Mesendoderm (in vitro differentiated cells): Measurements from ENCODE around the gene ALKBH6.

Source experiments
- DNase-seq: peaks from one replicate; pipeline ENCODE4 v3.0.0; 2013
- H2AK5ac ChIP-seq: 2 replicates; pipeline ENCODE4 v1.6.1; 2013; ENCODE audit warnings: low read length, inconsistent platforms
- H2BK120ac ChIP-seq: 2 replicates; pipeline ENCODE4 v1.6.1; 2013; ENCODE audit warnings: low read depth, mild to moderate bottlenecking, low read length, moderate library complexity, mixed read lengths
- H2BK15ac ChIP-seq: replicated peaks from 2 replicates; pipeline ENCODE4 v1.6.1; 2013; ENCODE audit warnings: low read depth, mild to moderate bottlenecking, moderate library complexity
- H2BK5ac ChIP-seq: 2 replicates; pipeline ENCODE4 v1.6.1; 2013; ENCODE audit warnings: low read length, inconsistent platforms
- H3K18ac ChIP-seq: 2 replicates; pipeline ENCODE4 v1.6.1; 2013; ENCODE audit warnings: mild to moderate bottlenecking, low read length, mixed read lengths
- H3K23ac ChIP-seq: one replicate; pipeline ENCODE4 v1.6.1; 2013; ENCODE audit warnings: low read length
- H3K27ac ChIP-seq: 2 replicates; pipeline ENCODE4 v1.5.1; 2013; ENCODE audit warnings: low read depth, mild to moderate bottlenecking, inconsistent platforms, low read length, moderate library complexity
- H3K27me3 ChIP-seq: 2 replicates; pipeline ENCODE4 v1.6.1; 2013; ENCODE audit warnings: low read length, control low read depth, mild to moderate bottlenecking, inconsistent platforms; ENCODE audit not compliant: insufficient read depth, poor library complexity
- H3K36me3 ChIP-seq: 2 replicates; pipeline ENCODE4 v1.6.1; 2013; ENCODE audit warnings: low read length, inconsistent platforms; ENCODE audit not compliant: control insufficient read depth, insufficient read depth
- H3K4ac ChIP-seq: one replicate; pipeline ENCODE4 v1.6.1; 2013; ENCODE audit warnings: low read depth, mild to moderate bottlenecking, low read length, moderate library complexity
- H3K4me1 ChIP-seq: 2 replicates; pipeline ENCODE4 v1.6.1; 2013; ENCODE audit warnings: low read depth, low read length, inconsistent platforms; ENCODE audit not compliant: control insufficient read depth
- H3K4me2 ChIP-seq: 2 replicates; pipeline ENCODE4 v1.6.1; 2013; ENCODE audit warnings: low read length
- H3K4me3 ChIP-seq: 2 replicates; pipeline ENCODE4 v1.5.1; 2013; ENCODE audit warnings: mild to moderate bottlenecking, low read length
- H3K56ac ChIP-seq: one replicate; pipeline ENCODE4 v1.6.1; 2013; ENCODE audit warnings: low read length
- H3K79me1 ChIP-seq: 2 replicates; pipeline ENCODE4 v1.6.1; 2013; ENCODE audit warnings: low read length, inconsistent platforms
- H3K79me2 ChIP-seq: 2 replicates; pipeline ENCODE4 v1.6.1; 2013; ENCODE audit warnings: mild to moderate bottlenecking, low read length; ENCODE audit not compliant: control insufficient read depth, insufficient read depth
- H3K9ac ChIP-seq: 2 replicates; pipeline ENCODE4 v1.6.1; 2013; ENCODE audit warnings: low read length, inconsistent platforms
- H4K5ac ChIP-seq: one replicate; pipeline ENCODE4 v1.6.1; 2013; ENCODE audit warnings: low read length
- H4K8ac ChIP-seq: one replicate; pipeline ENCODE4 v1.6.1; 2013; ENCODE audit warnings: low read depth, mild to moderate bottlenecking, control low read depth, low read length, moderate library complexity
- WGBS: extraction: QIAGEN DNeasy Blood & Tissue Kit; methylation state at CpG from one replicate; pipeline ENCODE4 v1.1.7; 2013; ENCODE audit warnings: low lambda C conversion rate, missing lambda C conversion rate; ENCODE audit not compliant: insufficient coverage; ENCODE audit errors: extremely low coverage; 5-methylcytosine and 5-hydroxymethylcytosine counted together

The ALKBH6 gene

GRCh38 chr19:36032251-36033104, 18.5 kb upstream of the ALKBH6 start, which contains the start of gene CLIP3:
Gene CLIP3, minus strand, starts transcription at chr19:36032873. Its CDS starts 516 bp downstream, at chr19:36032357.
- Histone ChIP-seq H3K4me2 (peak within 1 kb of the TSS; percentile 80), H3K23ac (no peak within 1 kb of the TSS), H2BK15ac (no peak within 1 kb of the TSS), H4K5ac (no peak within 1 kb of the TSS), H3K27me3 (no peaks in the 10 kb centered on the region), H3K4ac (no peak within 1 kb of the TSS), H3K27ac (no peak within 1 kb of the TSS), H2BK5ac (no peak within 1 kb of the TSS), H3K36me3 (no peaks in the 10 kb centered on the region), H2BK120ac (no peak within 1 kb of the TSS), H3K79me2 (no peaks in the 10 kb centered on the region), H4K8ac (peak within 1 kb of the TSS; percentile 57), H3K9ac (peak within 1 kb of the TSS; percentile 59), H3K18ac (no peak within 1 kb of the TSS), H3K4me3 (peak within 1 kb of the TSS; percentile 72), H3K56ac (peak within 1 kb of the TSS; percentile 81), H3K4me1 (no peaks in the 10 kb centered on the region), H2AK5ac (no peak within 1 kb of the TSS), H3K79me1 (no peaks in the 10 kb centered on the region)
- DNase-seq = peak; percentile 77
- no CpG with 5 or more reads among the region's 51 CpGs for WGBS

- Histone ChIP-seq H3K4me1 (no peaks in the 10 kb centered on the region), H3K36me3 (no peaks in the 10 kb centered on the region), H3K4ac (no peak overlapping the region), H3K79me2 (no peaks in the 10 kb centered on the region), H3K9ac (no peak overlapping the region), H3K4me3 (no peak overlapping the region), H2BK120ac (no peak overlapping the region), H2BK15ac (no peak overlapping the region), H2BK5ac (no peak overlapping the region), H4K8ac (no peak overlapping the region), H3K23ac (no peak overlapping the region), H4K5ac (no peak overlapping the region), H3K56ac (no peak overlapping the region), H2AK5ac (no peak overlapping the region), H3K4me2 (no peak overlapping the region), H3K27me3 (no peaks in the 10 kb centered on the region), H3K27ac (no peak overlapping the region), H3K18ac (no peak overlapping the region), H3K79me1 (no peaks in the 10 kb centered on the region)
- no CpG with 5 or more reads among the region's 6 CpGs for WGBS
- DNase-seq = no peak
These were observed 17.3 kb upstream of the ALKBH6 start for GRCh38 chr19:36031308-36031707.

- Histone ChIP-seq H3K18ac (no peak overlapping the region), H4K5ac (no peak overlapping the region), H2AK5ac (no peak overlapping the region), H2BK5ac (no peak overlapping the region), H3K27me3 (no peaks in the 10 kb centered on the region), H3K56ac (no peak overlapping the region), H4K8ac (no peak overlapping the region), H3K4ac (no peak overlapping the region), H3K4me2 (no peak overlapping the region), H3K79me1 (no peaks in the 10 kb centered on the region), H2BK120ac (no peak overlapping the region), H3K27ac (no peak overlapping the region), H3K9ac (no peak overlapping the region), H3K36me3 (no peaks in the 10 kb centered on the region), H2BK15ac (no peak overlapping the region), H3K4me3 (no peak overlapping the region), H3K23ac (no peak overlapping the region), H3K79me2 (no peaks in the 10 kb centered on the region), H3K4me1 (no peaks in the 10 kb centered on the region)
- peak; percentile 14 for DNase-seq
- WGBS = no CpG with 5 or more reads among the region's 8 CpGs
These were observed 16.5 kb upstream of the ALKBH6 start for GRCh38 chr19:36030264-36031148.

GRCh38 chr19:36028313-36029041, 14.5 kb upstream of the ALKBH6 start:
- no peak overlapping the region for H2AK5ac ChIP-seq
- H2BK120ac ChIP-seq = no peak overlapping the region
- H3K9ac ChIP-seq = no peak overlapping the region
- H4K8ac ChIP-seq = no peak overlapping the region
- no peak overlapping the region for H3K27ac ChIP-seq
- H3K56ac ChIP-seq = no peak overlapping the region
- H2BK5ac ChIP-seq = no peak overlapping the region
- no peaks in the 10 kb centered on the region for H3K36me3 ChIP-seq
- WGBS = no CpG with 5 or more reads among the region's 10 CpGs
- no peak overlapping the region for H3K4me3 ChIP-seq
- no peak overlapping the region for H3K4me2 ChIP-seq
- H3K18ac ChIP-seq = no peak overlapping the region
- no peak overlapping the region for H3K23ac ChIP-seq
- no peaks in the 10 kb centered on the region for H3K79me2 ChIP-seq
- H2BK15ac ChIP-seq = no peak overlapping the region
- H4K5ac ChIP-seq = no peak overlapping the region
- H3K4me1 ChIP-seq = no peaks in the 10 kb centered on the region
- no peaks in the 10 kb centered on the region for H3K27me3 ChIP-seq
- no peaks in the 10 kb centered on the region for H3K79me1 ChIP-seq
- no peak overlapping the region for H3K4ac ChIP-seq
- no peak for DNase-seq

- no peak overlapping the region for H2AK5ac ChIP-seq
- H3K27ac ChIP-seq = no peak overlapping the region
- WGBS = no CpG with 5 or more reads among the region's 6 CpGs
- no peak overlapping the region for H4K8ac ChIP-seq
- H4K5ac ChIP-seq = no peak overlapping the region
- no peak overlapping the region for H3K4ac ChIP-seq
- H2BK15ac ChIP-seq = no peak overlapping the region
- no peaks in the 10 kb centered on the region for H3K79me2 ChIP-seq
- H3K36me3 ChIP-seq = peaks cover 2% of the 10 kb centered on the region
- no peaks in the 10 kb centered on the region for H3K79me1 ChIP-seq
- no peaks in the 10 kb centered on the region for H3K4me1 ChIP-seq
- no peaks in the 10 kb centered on the region for H3K27me3 ChIP-seq
- H3K4me3 ChIP-seq = no peak overlapping the region
- H3K4me2 ChIP-seq = no peak overlapping the region
- H3K18ac ChIP-seq = no peak overlapping the region
- DNase-seq = no peak
- no peak overlapping the region for H3K56ac ChIP-seq
- H3K23ac ChIP-seq = no peak overlapping the region
- H3K9ac ChIP-seq = no peak overlapping the region
- H2BK5ac ChIP-seq = no peak overlapping the region
- H2BK120ac ChIP-seq = no peak overlapping the region
These were observed 13.7 kb upstream of the ALKBH6 start for GRCh38 chr19:36027696-36028095.
